A673 (cell line): ENCODE results near the gene MORN5. TPM values are rescaled to one million over a fixed set of nuclear protein-coding genes. Genes with fewer than 3 reads are reported as not detected.

Source experiments
- BruUV-seq: library from RNA; stranded (reverse); fragments of 400-500 nt; replicated peaks from 2 replicates; lab custom pipeline; 2021; lab: Mats Ljungman, UMichigan
- CTCF ChIA-PET: fragments of 300-600 bp; sonication (Branson Sonifier 250); formaldehyde crosslinking; loops from one replicate; lab custom pipeline; 2022; ENCODE audit warnings: antibody characterized with exemption; lab: Charles Lee
- POLR2A ChIA-PET: fragments of 300-600 bp; sonication (Branson Sonifier 250); formaldehyde crosslinking; loops from one replicate; lab custom pipeline; 2022; ENCODE audit warnings: antibody characterized with exemption; ENCODE audit not compliant: low non-redundant PET; lab: Charles Lee
- DNase-seq: peaks from one replicate; pipeline ENCODE4 v3.0.0-alpha.2; 2015; ENCODE audit warnings: low spot score
- H3K27ac ChIP-seq: fragments of 200-600 bp; sonication (generic); 2 replicates; pipeline ENCODE4 v1.5.1; 2016; ENCODE audit warnings: mixed run types, low read depth, mild to moderate bottlenecking, mixed read lengths, antibody characterized with exemption, low read length; ENCODE audit not compliant: poor library complexity, severe bottlenecking
- H3K27me3 ChIP-seq: fragments of 200-600 bp; sonication (generic); replicated peaks from 2 replicates; pipeline ENCODE4 v1.6.1; 2017; ENCODE audit warnings: mixed run types, low read depth, mild to moderate bottlenecking, mixed read lengths, antibody characterized with exemption, low read length; ENCODE audit not compliant: insufficient read depth, poor library complexity
- H3K36me3 ChIP-seq: fragments of 200-600 bp; sonication (generic); 2 replicates; pipeline ENCODE4 v1.6.1; 2016; ENCODE audit warnings: mixed run types, mild to moderate bottlenecking, mixed read lengths, antibody characterized with exemption, low read length; ENCODE audit not compliant: insufficient read depth, poor library complexity, severe bottlenecking
- H3K4me1 ChIP-seq: fragments of 200-600 bp; sonication (generic); 2 replicates; pipeline ENCODE4 v1.6.1; 2017; ENCODE audit warnings: mixed run types, mild to moderate bottlenecking, mixed read lengths, antibody characterized with exemption, low read length; ENCODE audit not compliant: insufficient read depth, poor library complexity, severe bottlenecking
- H3K4me3 ChIP-seq: fragments of 200-600 bp; sonication (generic); 2 replicates; pipeline ENCODE4 v1.5.1; 2016; ENCODE audit warnings: low read depth, mixed run types, mild to moderate bottlenecking, mixed read lengths, low read length; ENCODE audit not compliant: poor library complexity, severe bottlenecking
- H3K9me3 ChIP-seq: fragments of 200-600 bp; sonication (generic); 2 replicates; pipeline ENCODE4 v1.6.1; 2016; ENCODE audit warnings: mixed run types, low read depth, mild to moderate bottlenecking, mixed read lengths, antibody characterized with exemption, low read length; ENCODE audit not compliant: poor library complexity, severe bottlenecking
- EZH2 ChIP-seq: fragments of 200-600 bp; sonication (generic); IDR thresholded peaks from 2 replicates; pipeline ENCODE4 v1.6.1; 2017; ENCODE audit warnings: borderline replicate concordance, low read depth, mild to moderate bottlenecking, mixed read lengths, antibody characterized with exemption, low read length; ENCODE audit not compliant: poor library complexity, severe bottlenecking
- intact Hi-C: fragments of 100-400 bp; cut with micrococcal nuclease; formaldehyde crosslinking; loops from one replicate; pipeline ENCODE4 v1.10.0; 2022; ENCODE audit not compliant: unreplicated experiment
- total RNA-seq: library from RNA; stranded (reverse); gene quantifications from 2 replicates; pipeline ENCODE4 v1.2.3, GENCODE V29; 2021
- TF ChIP-seq, protein P1 (sequence below): fragments of 300-800, 200-600 bp; sonication (generic); conservative IDR thresholded peaks from 2 replicates; pipeline ENCODE4 v1.5.1; 2017; ENCODE audit warnings: low read depth, mild to moderate bottlenecking, antibody characterized with exemption, low read length, moderate library complexity, mixed read lengths

MORN5 gene
- total RNA-seq, 1 experiment from 2014 or later = not detected

GRCh38 chr9:122188369-122188768 is 28.7 kb downstream of the MORN5 start:
- TF ChIP-seq EZH2 = no peak
- no peaks in the 10 kb centered on the region for H3K9me3 ChIP-seq
- CTCF ChIA-PET = no interaction called here
- no peak for DNase-seq
- BruUV-seq = no TSS peak
- H3K27me3 ChIP-seq = peaks cover 11% of the 10 kb centered on the region
- POLR2A ChIA-PET = no interaction called here
- intact Hi-C loops = no loop called here
- no peak overlapping the region for H3K4me3 ChIP-seq
- no peaks in the 10 kb centered on the region for H3K36me3 ChIP-seq
- H3K4me1 ChIP-seq = no peaks in the 10 kb centered on the region
- no peak overlapping the region for H3K27ac ChIP-seq

GRCh38 chr9:122190597-122191381 is 31.1 kb downstream of the MORN5 start:
- Histone ChIP-seq H3K27ac (no peak overlapping the region), H3K4me3 (no peak overlapping the region), H3K27me3 (peaks cover 8% of the 10 kb centered on the region), H3K4me1 (no peaks in the 10 kb centered on the region), H3K36me3 (no peaks in the 10 kb centered on the region), H3K9me3 (no peaks in the 10 kb centered on the region)
- no peak for TF ChIP-seq EZH2
- TF ChIP-seq, protein P1, sequence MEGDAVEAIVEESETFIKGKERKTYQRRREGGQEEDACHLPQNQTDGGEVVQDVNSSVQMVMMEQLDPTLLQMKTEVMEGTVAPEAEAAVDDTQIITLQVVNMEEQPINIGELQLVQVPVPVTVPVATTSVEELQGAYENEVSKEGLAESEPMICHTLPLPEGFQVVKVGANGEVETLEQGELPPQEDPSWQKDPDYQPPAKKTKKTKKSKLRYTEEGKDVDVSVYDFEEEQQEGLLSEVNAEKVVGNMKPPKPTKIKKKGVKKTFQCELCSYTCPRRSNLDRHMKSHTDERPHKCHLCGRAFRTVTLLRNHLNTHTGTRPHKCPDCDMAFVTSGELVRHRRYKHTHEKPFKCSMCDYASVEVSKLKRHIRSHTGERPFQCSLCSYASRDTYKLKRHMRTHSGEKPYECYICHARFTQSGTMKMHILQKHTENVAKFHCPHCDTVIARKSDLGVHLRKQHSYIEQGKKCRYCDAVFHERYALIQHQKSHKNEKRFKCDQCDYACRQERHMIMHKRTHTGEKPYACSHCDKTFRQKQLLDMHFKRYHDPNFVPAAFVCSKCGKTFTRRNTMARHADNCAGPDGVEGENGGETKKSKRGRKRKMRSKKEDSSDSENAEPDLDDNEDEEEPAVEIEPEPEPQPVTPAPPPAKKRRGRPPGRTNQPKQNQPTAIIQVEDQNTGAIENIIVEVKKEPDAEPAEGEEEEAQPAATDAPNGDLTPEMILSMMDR = no peak
- DNase-seq = no peak
- no TSS peak for BruUV-seq
- ChIA-PET CTCF (no interaction called here), POLR2A (no interaction called here)
- intact Hi-C loops = no loop called here

DNA sequence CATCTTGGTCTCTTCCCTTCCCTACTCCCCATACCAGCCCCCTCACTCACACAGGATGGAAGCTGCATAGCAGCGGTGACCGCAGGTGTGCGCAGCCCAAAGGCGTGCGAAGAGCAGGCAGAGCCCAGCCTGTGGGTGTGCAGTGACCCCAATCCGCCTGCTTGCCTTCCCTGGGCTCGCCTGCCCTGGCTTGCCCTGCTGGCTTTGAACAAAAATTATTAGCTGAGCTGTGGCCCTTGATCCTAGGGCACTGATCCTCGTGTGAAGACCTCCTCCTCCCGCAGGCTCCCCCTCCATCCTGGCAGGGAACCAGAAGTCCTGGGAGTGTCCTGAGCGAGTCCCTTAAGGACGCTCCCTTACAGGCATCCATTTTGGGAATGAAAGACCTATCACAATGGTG is 31.9 kb downstream of the MORN5 start:
- POLR2A ChIA-PET = no interaction called here
- no peaks in the 10 kb centered on the region for H3K9me3 ChIP-seq
- CTCF ChIA-PET = no interaction called here
- TF ChIP-seq, protein P1 = no peak
- no peak for TF ChIP-seq EZH2
- no peaks in the 10 kb centered on the region for H3K4me1 ChIP-seq
- no peak for DNase-seq
- no peaks in the 10 kb centered on the region for H3K36me3 ChIP-seq
- intact Hi-C loops = no loop called here
- H3K4me3 ChIP-seq = no peak overlapping the region
- H3K27ac ChIP-seq = no peak overlapping the region
- peaks cover 15% of the 10 kb centered on the region for H3K27me3 ChIP-seq
- no TSS peak for BruUV-seq
